PFSK-1 (cell line): ENCODE results near the gene B3GAT1.

Experiments used
- FOXP2 ChIP-seq: optimal IDR thresholded peaks from 2 replicates; pipeline ENCODE3; 2011; ENCODE audit warnings: borderline replicate concordance, control low read depth, inconsistent platforms; ENCODE audit not compliant: insufficient read depth; ENCODE audit errors: extremely low read length, extremely low read depth
- POLR2AphosphoS5 ChIP-seq: IDR thresholded peaks from 2 replicates; pipeline ENCODE4 v1.6.1; 2012; ENCODE audit warnings: low read depth, mild to moderate bottlenecking, control low read depth, low read length, moderate library complexity
- SIN3A ChIP-seq: IDR thresholded peaks from 2 replicates; pipeline ENCODE4 v1.6.1; 2012; ENCODE audit warnings: mild to moderate bottlenecking, low read length, moderate library complexity, borderline replicate concordance; ENCODE audit not compliant: insufficient read depth
- TAF1 ChIP-seq: IDR thresholded peaks from 2 replicates; pipeline ENCODE4 v1.6.1; 2012; ENCODE audit warnings: low read length, control low read depth, borderline replicate concordance; ENCODE audit not compliant: insufficient read depth
- TF ChIP-seq, protein P1 (sequence below), 2 experiments: IDR thresholded peaks; 2 replicates each; pipeline versions ENCODE4 v1.6.1 to v1.8.0; 2011 to 2012; ENCODE audit warnings: low read depth in 2 of 2, low read length in 2 of 2, control low read depth in 1 of 2, inconsistent platforms in 1 of 2, mild to moderate bottlenecking in 1 of 2, moderate library complexity in 1 of 2; ENCODE audit not compliant: insufficient read depth in 1 of 2

B3GAT1 gene

GRCh38 chr11:134399293-134399654, 12.8 kb downstream of the B3GAT1 start:
- TF ChIP-seq, protein P1, sequence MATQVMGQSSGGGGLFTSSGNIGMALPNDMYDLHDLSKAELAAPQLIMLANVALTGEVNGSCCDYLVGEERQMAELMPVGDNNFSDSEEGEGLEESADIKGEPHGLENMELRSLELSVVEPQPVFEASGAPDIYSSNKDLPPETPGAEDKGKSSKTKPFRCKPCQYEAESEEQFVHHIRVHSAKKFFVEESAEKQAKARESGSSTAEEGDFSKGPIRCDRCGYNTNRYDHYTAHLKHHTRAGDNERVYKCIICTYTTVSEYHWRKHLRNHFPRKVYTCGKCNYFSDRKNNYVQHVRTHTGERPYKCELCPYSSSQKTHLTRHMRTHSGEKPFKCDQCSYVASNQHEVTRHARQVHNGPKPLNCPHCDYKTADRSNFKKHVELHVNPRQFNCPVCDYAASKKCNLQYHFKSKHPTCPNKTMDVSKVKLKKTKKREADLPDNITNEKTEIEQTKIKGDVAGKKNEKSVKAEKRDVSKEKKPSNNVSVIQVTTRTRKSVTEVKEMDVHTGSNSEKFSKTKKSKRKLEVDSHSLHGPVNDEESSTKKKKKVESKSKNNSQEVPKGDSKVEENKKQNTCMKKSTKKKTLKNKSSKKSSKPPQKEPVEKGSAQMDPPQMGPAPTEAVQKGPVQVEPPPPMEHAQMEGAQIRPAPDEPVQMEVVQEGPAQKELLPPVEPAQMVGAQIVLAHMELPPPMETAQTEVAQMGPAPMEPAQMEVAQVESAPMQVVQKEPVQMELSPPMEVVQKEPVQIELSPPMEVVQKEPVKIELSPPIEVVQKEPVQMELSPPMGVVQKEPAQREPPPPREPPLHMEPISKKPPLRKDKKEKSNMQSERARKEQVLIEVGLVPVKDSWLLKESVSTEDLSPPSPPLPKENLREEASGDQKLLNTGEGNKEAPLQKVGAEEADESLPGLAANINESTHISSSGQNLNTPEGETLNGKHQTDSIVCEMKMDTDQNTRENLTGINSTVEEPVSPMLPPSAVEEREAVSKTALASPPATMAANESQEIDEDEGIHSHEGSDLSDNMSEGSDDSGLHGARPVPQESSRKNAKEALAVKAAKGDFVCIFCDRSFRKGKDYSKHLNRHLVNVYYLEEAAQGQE (IDR thresholded peaks at IDR 0.05; ENCODE audit: insufficient read depth in 1 of 2, low read depth in 2 of 2, low read length in 2 of 2) = no peak
- TF ChIP-seq FOXP2 (no peak), SIN3A (no peak), POLR2AphosphoS5 (no peak), TAF1 (no peak)

DNA sequence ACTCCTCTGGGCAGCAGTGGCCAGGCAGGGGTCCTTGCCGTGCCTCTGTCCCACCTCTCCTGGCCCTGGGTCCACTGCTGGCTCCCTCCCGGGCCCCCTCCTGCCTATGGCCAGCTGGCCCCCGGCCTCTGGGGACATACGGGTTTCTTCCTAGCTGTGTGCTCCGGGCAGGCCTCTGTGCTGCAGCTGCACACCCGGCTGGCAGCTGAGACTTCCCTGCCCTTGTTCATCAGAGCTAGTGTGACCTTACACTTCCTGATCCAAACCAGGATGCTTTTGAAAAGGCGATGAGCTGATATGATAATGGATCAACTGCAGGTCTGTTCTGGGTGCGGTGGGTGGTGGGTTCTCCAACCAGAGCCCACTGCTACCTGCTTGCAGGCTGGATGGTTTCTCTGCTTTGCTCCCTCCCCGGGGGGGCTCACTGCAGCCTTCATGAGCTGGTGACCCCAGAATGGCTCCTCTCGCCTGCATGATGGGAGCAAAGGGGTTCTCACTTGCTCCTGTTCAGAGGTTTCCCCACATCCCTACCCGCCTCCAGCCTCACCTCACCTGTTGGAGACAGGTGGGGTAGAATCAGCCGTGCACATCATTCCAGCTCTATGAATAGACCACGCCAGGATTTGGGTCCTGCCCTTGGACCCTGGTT, 13.3 kb downstream of the B3GAT1 start:
- TF ChIP-seq, protein P1 (IDR thresholded peaks at IDR 0.05; ENCODE audit: insufficient read depth in 1 of 2, low read depth in 2 of 2, low read length in 2 of 2) = no peak
- no peak for TF ChIP-seq POLR2AphosphoS5
- no peak for TF ChIP-seq FOXP2

GRCh38 chr11:134398079-134398444, 14.0 kb downstream of the B3GAT1 start:
- TF ChIP-seq POLR2AphosphoS5 (no peak), SIN3A (no peak), FOXP2 (no peak)
- TF ChIP-seq, protein P1 (IDR thresholded peaks at IDR 0.05; ENCODE audit: insufficient read depth in 1 of 2, low read depth in 2 of 2, low read length in 2 of 2) = no peak

DNA sequence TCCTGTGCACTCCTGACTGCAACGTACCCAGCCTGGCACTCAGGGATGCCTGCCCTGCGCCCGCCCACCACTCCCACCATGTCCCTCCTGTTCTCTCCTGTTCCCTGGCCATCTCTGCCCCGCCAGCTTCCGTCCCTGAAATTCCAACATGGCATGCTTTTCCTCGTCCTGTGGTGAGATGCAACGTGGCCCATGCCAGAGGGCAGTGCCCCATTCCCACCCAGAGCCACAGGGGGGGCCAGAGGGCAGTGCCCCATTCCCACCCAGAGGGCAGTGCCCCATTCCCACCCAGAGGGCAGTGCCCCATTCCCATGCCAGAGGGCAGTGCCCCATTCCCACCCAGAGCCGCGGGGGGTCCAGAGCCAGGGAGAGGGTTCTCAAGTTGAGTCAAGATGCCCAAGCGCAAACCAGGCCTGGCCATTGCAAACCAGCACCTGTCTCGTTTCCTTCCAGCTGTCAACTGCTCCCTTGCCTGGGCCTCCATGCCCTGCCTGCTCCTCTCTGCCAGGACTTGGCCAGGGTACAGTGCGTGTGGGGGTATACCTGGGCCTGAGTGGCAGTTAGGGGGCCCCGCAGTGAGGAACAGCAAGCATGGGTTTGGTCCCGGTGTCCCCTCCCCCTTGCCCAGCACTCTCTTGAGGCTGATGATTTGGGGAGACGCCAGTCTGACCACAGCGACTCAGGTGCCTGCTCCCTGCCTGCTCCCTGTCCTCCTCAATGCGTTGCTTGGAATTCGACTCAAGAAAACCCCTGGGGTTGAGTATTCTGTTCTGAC, 14.6 kb downstream of the B3GAT1 start:
- TF ChIP-seq FOXP2 (no peak), SIN3A (no peak), TAF1 (no peak), POLR2AphosphoS5 (no peak)
- TF ChIP-seq, protein P1 (IDR thresholded peaks at IDR 0.05; ENCODE audit: insufficient read depth in 1 of 2, low read depth in 2 of 2, low read length in 2 of 2) = no peak
